Measurements from ENCODE around the gene PARS2. TPM values are rescaled to one million over a fixed set of nuclear protein-coding genes. Genes with fewer than 3 reads are reported as not detected.

PARS2 gene
- total and polyA plus RNA-seq, 12 donors = 1.2 to 16.1 (median 7.5) TPM

DNA sequence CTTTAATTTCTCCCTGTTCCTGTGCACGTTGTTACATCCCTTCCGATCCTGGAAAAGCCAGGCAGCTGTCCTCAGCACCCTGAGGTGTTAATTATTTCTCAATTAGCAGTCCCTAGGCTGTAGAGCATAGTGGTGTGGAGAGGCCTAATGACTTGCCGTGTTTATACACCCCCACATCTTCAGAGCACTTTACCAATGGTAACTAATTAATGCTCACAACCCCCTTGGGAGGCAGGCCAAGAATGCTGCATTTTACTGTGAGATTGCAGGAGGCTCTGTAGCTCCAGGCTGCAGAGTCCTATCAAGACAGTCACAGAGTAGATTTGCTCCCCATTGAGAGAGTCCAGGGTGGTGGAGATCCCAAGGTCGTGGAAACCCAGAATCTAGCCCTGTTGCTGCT lies 2.4 kb upstream of the PARS2 start:
- no peak for TF ChIP-seq POLR2A (IDR thresholded peaks at IDR 0.05)
- TF ChIP-seq, protein P1, sequence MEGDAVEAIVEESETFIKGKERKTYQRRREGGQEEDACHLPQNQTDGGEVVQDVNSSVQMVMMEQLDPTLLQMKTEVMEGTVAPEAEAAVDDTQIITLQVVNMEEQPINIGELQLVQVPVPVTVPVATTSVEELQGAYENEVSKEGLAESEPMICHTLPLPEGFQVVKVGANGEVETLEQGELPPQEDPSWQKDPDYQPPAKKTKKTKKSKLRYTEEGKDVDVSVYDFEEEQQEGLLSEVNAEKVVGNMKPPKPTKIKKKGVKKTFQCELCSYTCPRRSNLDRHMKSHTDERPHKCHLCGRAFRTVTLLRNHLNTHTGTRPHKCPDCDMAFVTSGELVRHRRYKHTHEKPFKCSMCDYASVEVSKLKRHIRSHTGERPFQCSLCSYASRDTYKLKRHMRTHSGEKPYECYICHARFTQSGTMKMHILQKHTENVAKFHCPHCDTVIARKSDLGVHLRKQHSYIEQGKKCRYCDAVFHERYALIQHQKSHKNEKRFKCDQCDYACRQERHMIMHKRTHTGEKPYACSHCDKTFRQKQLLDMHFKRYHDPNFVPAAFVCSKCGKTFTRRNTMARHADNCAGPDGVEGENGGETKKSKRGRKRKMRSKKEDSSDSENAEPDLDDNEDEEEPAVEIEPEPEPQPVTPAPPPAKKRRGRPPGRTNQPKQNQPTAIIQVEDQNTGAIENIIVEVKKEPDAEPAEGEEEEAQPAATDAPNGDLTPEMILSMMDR (IDR thresholded peaks at IDR 0.05) = no peak
- 28 to 40% (median 36%) methylated on average over 4 of the region's 4 CpGs for WGBS, 4 donors

DNA sequence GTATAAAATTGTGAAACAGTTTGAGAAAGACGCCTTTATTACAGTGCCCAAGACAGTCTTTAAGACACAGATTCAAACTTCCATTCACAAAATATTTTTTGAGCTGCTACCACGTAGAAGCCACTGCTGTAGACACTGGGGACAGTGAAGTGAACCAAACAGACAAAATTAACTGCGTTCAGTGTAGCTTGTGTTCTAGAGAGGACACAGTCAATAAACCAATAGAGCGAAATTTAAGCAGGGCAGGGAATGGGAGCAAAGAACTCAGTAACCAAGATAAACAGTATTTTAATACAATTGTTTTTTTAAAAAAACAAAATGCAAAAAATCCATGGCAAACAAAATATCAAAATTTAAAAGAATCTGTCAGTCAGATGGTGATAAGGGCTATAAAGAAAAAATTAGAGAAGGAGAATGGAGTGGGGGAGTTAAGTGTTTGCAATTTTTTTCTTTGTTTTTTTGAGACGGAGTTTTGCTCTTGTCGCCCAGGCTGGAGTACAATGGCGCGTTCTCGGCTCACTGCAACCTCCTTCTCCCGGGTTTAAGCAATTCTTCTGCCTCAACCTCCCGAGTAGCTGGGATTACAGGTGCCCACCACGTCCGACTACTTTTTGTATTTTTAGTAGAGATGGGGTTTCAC lies 719 bp upstream of the PARS2 start:
- peak overlapping the region in 2 of 4 donors; percentile 34 to 89 for H3K4me3 ChIP-seq
- peak overlapping the region in 2 of 5 donors; percentile 48 to 68 for H3K27ac ChIP-seq
- TF ChIP-seq, protein P1 (IDR thresholded peaks at IDR 0.05) = peak in 3 of 6 experiments; percentile 15 to 19 (median 16)
- TF ChIP-seq POLR2A (IDR thresholded peaks at IDR 0.05) = no peak
- peaks cover 4 to 13% of the 10 kb centered on the region in 2 donors for H3K4me1 ChIP-seq (replicated peaks in 1 of 2)
- no peaks in the 10 kb centered on the region for H3K36me3 ChIP-seq (replicated peaks in 1 of 2)
- no peaks in the 10 kb centered on the region for H3K27me3 ChIP-seq
- DNase-seq = no peak
- intact Hi-C loops (cut with DNase I) = no loop called here
- H3K9me3 ChIP-seq (replicated peaks in 1 of 3) = no peaks in the 10 kb centered on the region
- 54 to 59% (median 58%) methylated on average over 13 of the region's 13 CpGs for WGBS, 4 donors

More for the DNA sequence above, 2.4 kb upstream of the PARS2 start:
- H3K9me3 ChIP-seq (replicated peaks in 1 of 3) = no peaks in the 10 kb centered on the region
- no peaks in the 10 kb centered on the region for H3K27me3 ChIP-seq
- no peak for DNase-seq
- peaks cover 4 to 13% of the 10 kb centered on the region in 2 donors for H3K4me1 ChIP-seq (replicated peaks in 1 of 2)
- no peak overlapping the region for H3K27ac ChIP-seq
- H3K36me3 ChIP-seq (replicated peaks in 1 of 2) = no peaks in the 10 kb centered on the region
- H3K4me3 ChIP-seq = no peak overlapping the region
- intact Hi-C loops (cut with DNase I) = no loop called here

DNA sequence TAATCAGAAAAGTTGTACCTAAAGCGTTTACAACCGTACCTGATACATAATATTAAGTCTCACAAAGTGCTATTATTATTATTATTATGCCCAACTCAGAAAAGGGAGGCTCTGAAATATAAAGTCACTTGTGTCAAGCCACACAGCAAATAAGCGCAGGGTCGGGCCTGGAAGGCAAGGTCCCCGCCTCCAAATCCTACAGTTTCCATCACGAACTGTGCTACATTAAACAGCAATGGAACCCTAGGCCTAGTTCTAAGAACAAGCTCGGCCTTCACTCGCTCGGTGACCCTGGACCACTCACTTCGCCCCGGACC lies 549 bp downstream of the PARS2 start:
- 1 to 6% (median 4%) methylated on average over 5 to 11 of the region's 11 CpGs for WGBS, 4 donors
- H3K27ac ChIP-seq = peak overlapping the region in 2 of 5 donors; percentile 23 to 83
- H3K4me1 ChIP-seq (replicated peaks in 1 of 2) = peaks cover 4 to 13% of the 10 kb centered on the region in 2 donors

GRCh38 chr1:54758678-54759348 lies 5.5 kb downstream of the PARS2 start:
- TF ChIP-seq POLR2A (IDR thresholded peaks at IDR 0.05) = no peak
- TF ChIP-seq, protein P1 (IDR thresholded peaks at IDR 0.05) = no peak
- Histone ChIP-seq H3K4me3 (no peak overlapping the region), H3K36me3 (replicated peaks in 1 of 2) (peaks cover 0 to 20% of the 10 kb centered on the region in 2 donors), H3K27me3 (no peaks in the 10 kb centered on the region), H3K9me3 (replicated peaks in 1 of 3) (no peaks in the 10 kb centered on the region), H3K4me1 (replicated peaks in 1 of 2) (peaks cover 4 to 10% of the 10 kb centered on the region in 2 donors), H3K27ac (no peak overlapping the region)
- intact Hi-C loops (cut with DNase I) = no loop called here
- 90 to 95% (median 93%) methylated on average over 9 to 20 of the region's 20 CpGs for WGBS, 4 donors
- DNase-seq = no peak

More for the DNA sequence above, 549 bp downstream of the PARS2 start:
- DNase-seq = no peak
- Histone ChIP-seq H3K9me3 (replicated peaks in 1 of 3) (no peaks in the 10 kb centered on the region), H3K27me3 (no peaks in the 10 kb centered on the region), H3K4me3 (peak overlapping the region; percentile 4 to 89 (median 52)), H3K36me3 (replicated peaks in 1 of 2) (peaks cover 0 to 2% of the 10 kb centered on the region in 2 donors)
- intact Hi-C loops (cut with DNase I) = no loop called here
- no peak for TF ChIP-seq POLR2A (IDR thresholded peaks at IDR 0.05)
- TF ChIP-seq, protein P1 (IDR thresholded peaks at IDR 0.05) = no peak
